ENCODE results near the gene HTR1D. TPM values are rescaled to one million over a fixed set of nuclear protein-coding genes. Genes with fewer than 3 reads are reported as not detected.

The HTR1D gene
- total RNA-seq, 1 experiment from 2014 or later, result 15.0 TPM

DNA sequence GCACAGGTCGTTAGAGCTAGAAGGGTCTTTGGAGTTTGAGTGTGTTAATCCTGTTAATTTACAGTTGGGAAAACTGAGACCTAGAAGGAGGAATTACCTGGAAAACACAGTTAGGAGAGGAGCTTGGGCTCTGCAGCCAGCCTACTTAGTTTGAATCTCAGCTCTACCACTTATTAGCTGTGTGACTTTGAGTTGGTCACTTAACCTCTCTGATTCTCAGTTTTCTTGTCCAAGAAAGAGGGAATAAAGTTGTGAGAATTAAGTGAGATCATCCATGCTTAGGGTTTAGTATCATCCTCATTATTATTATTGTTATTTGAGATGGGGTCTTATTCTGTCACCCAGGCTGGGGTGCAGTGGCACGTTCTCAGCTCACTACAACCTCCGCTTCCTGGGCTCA, 5.4 kb upstream of the HTR1D start:
- H3F3A ChIP-seq (ENCODE audit: insufficient read depth, low read depth), result no peaks in the 10 kb centered on the region
- DNase-seq, result no peak
- intact Hi-C loops (cut with micrococcal nuclease; ENCODE audit: unreplicated experiment), result no loop called here
- CTCF ChIA-PET, result no interaction called here
- H3K36me3 ChIP-seq (ENCODE audit: low read depth), result no peaks in the 10 kb centered on the region
- no peak overlapping the region for H2AFZ ChIP-seq
- peaks cover 13% of the 10 kb centered on the region; the same call in 1 of the 2 replicates for H3K4me1 ChIP-seq (replicated peaks; ENCODE audit: insufficient read depth)
- H3K9me2 ChIP-seq (ENCODE audit: insufficient read depth), result no peaks in the 10 kb centered on the region
- no peaks in the 10 kb centered on the region for H3K9me3 ChIP-seq (ENCODE audit: insufficient read depth, low read depth)
- H3K4me2 ChIP-seq, result no peak overlapping the region
- no peak overlapping the region for H3K27ac ChIP-seq
- POLR2A ChIA-PET (ENCODE audit: unreplicated experiment), result no interaction called here
- no peaks in the 10 kb centered on the region for H3K27me3 ChIP-seq (ENCODE audit: insufficient read depth, low read depth)
- H3K79me2 ChIP-seq (ENCODE audit: low read depth), result no peaks in the 10 kb centered on the region
- H4K20me1 ChIP-seq (ENCODE audit: insufficient read depth), result no peaks in the 10 kb centered on the region
- no TSS peak for BruUV-seq (replicated peaks)
- TF ChIP-seq EZH2 (IDR thresholded peaks at IDR 0.05; ENCODE audit: low read depth), result no peak
- TF ChIP-seq, protein P1, sequence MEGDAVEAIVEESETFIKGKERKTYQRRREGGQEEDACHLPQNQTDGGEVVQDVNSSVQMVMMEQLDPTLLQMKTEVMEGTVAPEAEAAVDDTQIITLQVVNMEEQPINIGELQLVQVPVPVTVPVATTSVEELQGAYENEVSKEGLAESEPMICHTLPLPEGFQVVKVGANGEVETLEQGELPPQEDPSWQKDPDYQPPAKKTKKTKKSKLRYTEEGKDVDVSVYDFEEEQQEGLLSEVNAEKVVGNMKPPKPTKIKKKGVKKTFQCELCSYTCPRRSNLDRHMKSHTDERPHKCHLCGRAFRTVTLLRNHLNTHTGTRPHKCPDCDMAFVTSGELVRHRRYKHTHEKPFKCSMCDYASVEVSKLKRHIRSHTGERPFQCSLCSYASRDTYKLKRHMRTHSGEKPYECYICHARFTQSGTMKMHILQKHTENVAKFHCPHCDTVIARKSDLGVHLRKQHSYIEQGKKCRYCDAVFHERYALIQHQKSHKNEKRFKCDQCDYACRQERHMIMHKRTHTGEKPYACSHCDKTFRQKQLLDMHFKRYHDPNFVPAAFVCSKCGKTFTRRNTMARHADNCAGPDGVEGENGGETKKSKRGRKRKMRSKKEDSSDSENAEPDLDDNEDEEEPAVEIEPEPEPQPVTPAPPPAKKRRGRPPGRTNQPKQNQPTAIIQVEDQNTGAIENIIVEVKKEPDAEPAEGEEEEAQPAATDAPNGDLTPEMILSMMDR (conservative IDR thresholded peaks at IDR 0.05), result no peak
- no peak overlapping the region for H3K4me3 ChIP-seq

DNA sequence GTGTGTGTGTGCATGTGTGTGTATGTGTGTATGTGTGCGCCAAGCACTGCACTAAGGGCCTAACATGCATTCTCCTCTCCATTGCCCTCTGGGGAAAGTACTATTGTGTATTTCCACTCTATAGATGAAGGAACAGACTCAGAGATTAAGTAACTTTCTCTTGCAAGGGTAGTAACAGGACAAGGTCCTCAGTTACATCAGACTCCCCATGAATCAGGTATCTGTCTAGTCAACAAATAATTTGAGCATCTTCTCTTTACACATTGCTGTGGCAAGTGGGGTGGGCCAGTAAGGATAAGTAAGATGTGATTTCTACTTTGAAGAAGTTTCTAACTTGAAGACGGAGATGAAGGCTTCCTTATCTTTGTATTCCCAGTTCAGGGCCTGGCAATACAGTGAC, 5.0 kb upstream of the HTR1D start:
- no peak overlapping the region for H2AFZ ChIP-seq
- no peak overlapping the region for H3K27ac ChIP-seq
- no peaks in the 10 kb centered on the region for H3F3A ChIP-seq (ENCODE audit: insufficient read depth, low read depth)
- no TSS peak for BruUV-seq (replicated peaks)
- H3K27me3 ChIP-seq (ENCODE audit: insufficient read depth, low read depth), result no peaks in the 10 kb centered on the region
- no peaks in the 10 kb centered on the region for H4K20me1 ChIP-seq (ENCODE audit: insufficient read depth)
- peaks cover 13% of the 10 kb centered on the region; the same call in 1 of the 2 replicates for H3K4me1 ChIP-seq (replicated peaks; ENCODE audit: insufficient read depth)
- no peak overlapping the region for H3K4me3 ChIP-seq
- H3K36me3 ChIP-seq (ENCODE audit: low read depth), result no peaks in the 10 kb centered on the region
- no peak overlapping the region for H3K4me2 ChIP-seq
- POLR2A ChIA-PET (ENCODE audit: unreplicated experiment), result no interaction called here
- H3K9me2 ChIP-seq (ENCODE audit: insufficient read depth), result no peaks in the 10 kb centered on the region
- intact Hi-C loops (cut with micrococcal nuclease; ENCODE audit: unreplicated experiment), result no loop called here
- no peaks in the 10 kb centered on the region for H3K79me2 ChIP-seq (ENCODE audit: low read depth)
- DNase-seq, result no peak
- no peaks in the 10 kb centered on the region for H3K9me3 ChIP-seq (ENCODE audit: insufficient read depth, low read depth)
- TF ChIP-seq, protein P1 (conservative IDR thresholded peaks at IDR 0.05), result no peak
- no peak for TF ChIP-seq EZH2 (IDR thresholded peaks at IDR 0.05; ENCODE audit: low read depth)
- CTCF ChIA-PET, result no interaction called here

DNA sequence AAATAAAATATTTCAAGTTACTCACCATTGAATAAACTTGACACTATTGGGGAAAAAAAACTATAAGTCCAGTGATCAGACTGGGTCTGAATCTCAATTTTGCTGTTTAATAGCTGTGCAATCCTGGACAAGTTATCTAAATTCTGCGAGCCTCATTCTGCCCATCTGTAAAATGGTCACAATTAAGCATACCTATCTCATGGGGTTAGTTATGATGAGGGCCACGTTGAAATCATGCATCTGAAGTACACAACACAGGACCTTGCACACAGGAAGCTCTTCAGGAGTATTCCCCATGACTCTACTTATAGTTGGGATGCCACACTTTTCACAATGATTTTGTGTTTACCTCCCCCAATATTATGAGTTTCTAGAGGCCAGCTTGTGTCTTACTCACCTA, 3.8 kb upstream of the HTR1D start:
- H3K4me3 ChIP-seq, result no peak overlapping the region
- H3K27me3 ChIP-seq (ENCODE audit: insufficient read depth, low read depth), result no peaks in the 10 kb centered on the region
- no peaks in the 10 kb centered on the region for H3K9me3 ChIP-seq (ENCODE audit: insufficient read depth, low read depth)
- no peaks in the 10 kb centered on the region for H3K36me3 ChIP-seq (ENCODE audit: low read depth)
- no peaks in the 10 kb centered on the region for H3K9me2 ChIP-seq (ENCODE audit: insufficient read depth)
- intact Hi-C loops (cut with micrococcal nuclease; ENCODE audit: unreplicated experiment), result no loop called here
- no peaks in the 10 kb centered on the region for H3F3A ChIP-seq (ENCODE audit: insufficient read depth, low read depth)
- TF ChIP-seq EZH2 (IDR thresholded peaks at IDR 0.05; ENCODE audit: low read depth), result no peak
- TF ChIP-seq, protein P1 (conservative IDR thresholded peaks at IDR 0.05), result no peak
- H4K20me1 ChIP-seq (ENCODE audit: insufficient read depth), result no peaks in the 10 kb centered on the region
- BruUV-seq (replicated peaks), result no TSS peak
- CTCF ChIA-PET, result interaction anchor here (0.6 kb wide), 2 partner anchors 10 to 23 kb away, joined by 4 to 8 read pairs; no protein-coding TSS in a partner anchor
- H3K27ac ChIP-seq, result no peak overlapping the region
- H3K79me2 ChIP-seq (ENCODE audit: low read depth), result no peaks in the 10 kb centered on the region
- H3K4me2 ChIP-seq, result no peak overlapping the region
- no peak for DNase-seq
- peaks cover 18% of the 10 kb centered on the region; the same call in 1 of the 2 replicates for H3K4me1 ChIP-seq (replicated peaks; ENCODE audit: insufficient read depth)
- no peak overlapping the region for H2AFZ ChIP-seq
- POLR2A ChIA-PET (ENCODE audit: unreplicated experiment), result no interaction called here

All from PC-9 (cell line).